Mesendoderm (in vitro differentiated cells): ENCODE measurements around the gene CLN5.

Experiments
- DNase-seq: peaks from one replicate; pipeline ENCODE4 v3.0.0; 2013
- H2AK5ac ChIP-seq: 2 replicates; pipeline ENCODE4 v1.6.1; 2013; ENCODE audit warnings: low read length, inconsistent platforms
- H2BK120ac ChIP-seq: 2 replicates; pipeline ENCODE4 v1.6.1; 2013; ENCODE audit warnings: low read depth, mild to moderate bottlenecking, low read length, moderate library complexity, mixed read lengths
- H2BK15ac ChIP-seq: replicated peaks from 2 replicates; pipeline ENCODE4 v1.6.1; 2013; ENCODE audit warnings: low read depth, mild to moderate bottlenecking, moderate library complexity
- H2BK5ac ChIP-seq: 2 replicates; pipeline ENCODE4 v1.6.1; 2013; ENCODE audit warnings: low read length, inconsistent platforms
- H3K18ac ChIP-seq: 2 replicates; pipeline ENCODE4 v1.6.1; 2013; ENCODE audit warnings: mild to moderate bottlenecking, low read length, mixed read lengths
- H3K23ac ChIP-seq: one replicate; pipeline ENCODE4 v1.6.1; 2013; ENCODE audit warnings: low read length
- H3K27ac ChIP-seq: 2 replicates; pipeline ENCODE4 v1.5.1; 2013; ENCODE audit warnings: low read depth, mild to moderate bottlenecking, inconsistent platforms, low read length, moderate library complexity
- H3K27me3 ChIP-seq: 2 replicates; pipeline ENCODE4 v1.6.1; 2013; ENCODE audit warnings: low read length, control low read depth, mild to moderate bottlenecking, inconsistent platforms; ENCODE audit not compliant: insufficient read depth, poor library complexity
- H3K36me3 ChIP-seq: 2 replicates; pipeline ENCODE4 v1.6.1; 2013; ENCODE audit warnings: low read length, inconsistent platforms; ENCODE audit not compliant: control insufficient read depth, insufficient read depth
- H3K4ac ChIP-seq: one replicate; pipeline ENCODE4 v1.6.1; 2013; ENCODE audit warnings: low read depth, mild to moderate bottlenecking, low read length, moderate library complexity
- H3K4me1 ChIP-seq: 2 replicates; pipeline ENCODE4 v1.6.1; 2013; ENCODE audit warnings: low read depth, low read length, inconsistent platforms; ENCODE audit not compliant: control insufficient read depth
- H3K4me2 ChIP-seq: 2 replicates; pipeline ENCODE4 v1.6.1; 2013; ENCODE audit warnings: low read length
- H3K4me3 ChIP-seq: 2 replicates; pipeline ENCODE4 v1.5.1; 2013; ENCODE audit warnings: mild to moderate bottlenecking, low read length
- H3K56ac ChIP-seq: one replicate; pipeline ENCODE4 v1.6.1; 2013; ENCODE audit warnings: low read length
- H3K79me1 ChIP-seq: 2 replicates; pipeline ENCODE4 v1.6.1; 2013; ENCODE audit warnings: low read length, inconsistent platforms
- H3K79me2 ChIP-seq: 2 replicates; pipeline ENCODE4 v1.6.1; 2013; ENCODE audit warnings: mild to moderate bottlenecking, low read length; ENCODE audit not compliant: control insufficient read depth, insufficient read depth
- H3K9ac ChIP-seq: 2 replicates; pipeline ENCODE4 v1.6.1; 2013; ENCODE audit warnings: low read length, inconsistent platforms
- H4K5ac ChIP-seq: one replicate; pipeline ENCODE4 v1.6.1; 2013; ENCODE audit warnings: low read length
- H4K8ac ChIP-seq: one replicate; pipeline ENCODE4 v1.6.1; 2013; ENCODE audit warnings: low read depth, mild to moderate bottlenecking, control low read depth, low read length, moderate library complexity
- WGBS: extraction: QIAGEN DNeasy Blood & Tissue Kit; methylation state at CpG from one replicate; pipeline ENCODE4 v1.1.7; 2013; ENCODE audit warnings: low lambda C conversion rate, missing lambda C conversion rate; ENCODE audit not compliant: insufficient coverage; ENCODE audit errors: extremely low coverage; 5-methylcytosine and 5-hydroxymethylcytosine counted together

The CLN5 gene

DNA sequence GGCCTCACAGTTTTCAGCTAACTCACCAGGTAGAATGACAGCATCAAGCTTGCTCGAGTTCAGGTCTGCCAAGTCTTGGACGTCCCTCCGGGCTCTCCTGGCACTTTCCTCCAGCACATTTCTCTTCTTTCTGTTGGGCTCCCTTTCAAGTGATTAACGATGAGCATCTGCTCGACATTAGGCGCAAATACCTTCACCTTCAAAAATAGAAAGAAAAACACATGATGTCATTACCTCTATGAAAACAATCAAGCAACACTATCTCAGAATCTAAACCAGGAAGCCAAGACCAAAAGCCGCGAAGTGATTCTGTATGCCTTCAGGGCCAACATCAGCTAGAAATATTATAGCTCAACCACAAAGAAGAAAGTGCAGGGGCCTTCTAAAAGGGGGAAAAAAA lies 15.4 kb upstream of the CLN5 start:
- no peak overlapping the region for H3K23ac ChIP-seq
- H3K4me3 ChIP-seq, result no peak overlapping the region
- H3K27ac ChIP-seq, result no peak overlapping the region
- H2AK5ac ChIP-seq, result no peak overlapping the region
- H3K56ac ChIP-seq, result peak overlapping the region; percentile 15
- H3K79me1 ChIP-seq, result no peaks in the 10 kb centered on the region
- no CpG with 5 or more reads among the region's 8 CpGs for WGBS
- no peak overlapping the region for H2BK5ac ChIP-seq
- no peak overlapping the region for H4K5ac ChIP-seq
- no peaks in the 10 kb centered on the region for H3K79me2 ChIP-seq
- H3K4me1 ChIP-seq, result peaks cover 3% of the 10 kb centered on the region
- H4K8ac ChIP-seq, result no peak overlapping the region
- H2BK120ac ChIP-seq, result no peak overlapping the region
- no peak overlapping the region for H2BK15ac ChIP-seq
- no peak overlapping the region for H3K9ac ChIP-seq
- H3K4ac ChIP-seq, result no peak overlapping the region
- no peaks in the 10 kb centered on the region for H3K36me3 ChIP-seq
- H3K27me3 ChIP-seq, result no peaks in the 10 kb centered on the region
- no peak overlapping the region for H3K4me2 ChIP-seq
- H3K18ac ChIP-seq, result no peak overlapping the region
- no peak for DNase-seq

DNA sequence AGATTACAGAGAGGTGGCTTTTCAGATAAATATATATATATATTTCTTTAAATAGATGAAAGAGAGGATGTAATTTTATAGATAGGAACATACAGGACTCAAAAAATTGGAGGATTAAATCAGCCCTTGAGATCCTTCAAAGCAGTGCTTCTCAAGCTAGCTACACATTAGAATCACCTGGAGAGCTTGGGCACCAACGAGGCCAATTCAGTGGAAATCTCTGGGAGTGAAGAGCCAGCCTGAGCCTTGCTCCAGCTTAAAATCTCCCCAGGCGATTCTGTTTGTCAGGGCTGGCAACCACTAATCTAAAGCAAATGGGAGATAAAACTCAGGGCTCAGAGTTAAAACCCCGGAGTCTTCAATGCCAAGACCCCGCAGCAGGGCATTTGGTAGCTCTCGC lies 15.0 kb upstream of the CLN5 start:
- no peak overlapping the region for H4K8ac ChIP-seq
- no peak overlapping the region for H2BK5ac ChIP-seq
- no peak overlapping the region for H3K4ac ChIP-seq
- H3K56ac ChIP-seq, result no peak overlapping the region
- no peak overlapping the region for H3K18ac ChIP-seq
- H3K79me2 ChIP-seq, result no peaks in the 10 kb centered on the region
- no peak overlapping the region for H2AK5ac ChIP-seq
- H3K9ac ChIP-seq, result no peak overlapping the region
- no peaks in the 10 kb centered on the region for H3K79me1 ChIP-seq
- DNase-seq, result no peak
- H4K5ac ChIP-seq, result no peak overlapping the region
- no peak overlapping the region for H3K4me3 ChIP-seq
- no peaks in the 10 kb centered on the region for H3K27me3 ChIP-seq
- H3K36me3 ChIP-seq, result no peaks in the 10 kb centered on the region
- no peak overlapping the region for H3K23ac ChIP-seq
- no CpG with 5 or more reads among the region's 5 CpGs for WGBS
- H2BK120ac ChIP-seq, result no peak overlapping the region
- H3K4me2 ChIP-seq, result no peak overlapping the region
- no peak overlapping the region for H3K27ac ChIP-seq
- H2BK15ac ChIP-seq, result no peak overlapping the region
- H3K4me1 ChIP-seq, result peaks cover 3% of the 10 kb centered on the region

DNA sequence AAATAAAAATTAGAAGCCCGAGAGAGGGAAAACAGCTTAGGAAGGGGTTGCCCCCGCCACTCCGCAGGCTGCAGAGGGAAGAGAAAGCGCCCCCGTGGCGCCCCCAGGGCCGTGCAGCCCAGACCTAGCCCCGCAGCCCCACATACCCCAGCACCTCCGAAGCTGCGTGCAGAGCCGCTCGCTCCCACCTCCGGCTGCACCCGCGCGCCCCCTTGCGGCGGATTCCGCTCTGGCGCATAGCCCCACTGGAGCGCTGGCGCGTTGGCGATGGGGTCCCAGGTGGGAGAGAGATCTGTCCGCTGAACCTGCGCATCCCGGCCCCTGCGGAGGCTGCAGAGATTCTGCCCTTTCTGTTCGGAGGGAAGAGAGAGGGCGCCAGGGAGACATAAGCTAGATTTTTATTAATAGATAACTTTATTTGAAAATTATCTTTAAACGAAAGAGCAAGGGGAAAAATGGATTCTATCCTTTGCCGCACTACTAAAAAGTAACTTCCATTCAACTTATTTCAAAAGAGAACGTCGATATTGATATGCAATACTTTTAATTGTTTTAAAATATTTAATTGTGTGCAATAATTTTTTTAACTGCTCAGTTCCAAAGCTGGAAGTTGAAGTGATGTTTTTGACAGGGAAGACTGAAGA lies 11.7 kb upstream of the CLN5 start:
- Histone ChIP-seq H2BK120ac (no peak overlapping the region), H2BK5ac (no peak overlapping the region), H3K9ac (no peak overlapping the region), H3K4me2 (no peak overlapping the region), H3K27ac (no peak overlapping the region), H3K4me1 (peaks cover 3% of the 10 kb centered on the region), H3K27me3 (no peaks in the 10 kb centered on the region), H3K18ac (no peak overlapping the region), H2AK5ac (no peak overlapping the region), H4K5ac (no peak overlapping the region), H3K23ac (no peak overlapping the region), H3K79me1 (no peaks in the 10 kb centered on the region), H4K8ac (no peak overlapping the region), H3K4ac (no peak overlapping the region), H3K4me3 (no peak overlapping the region), H3K36me3 (no peaks in the 10 kb centered on the region), H3K79me2 (no peaks in the 10 kb centered on the region), H3K56ac (no peak overlapping the region), H2BK15ac (no peak overlapping the region)
- WGBS, result no CpG with 5 or more reads among the region's 34 CpGs
- peak; percentile 82 for DNase-seq

DNA sequence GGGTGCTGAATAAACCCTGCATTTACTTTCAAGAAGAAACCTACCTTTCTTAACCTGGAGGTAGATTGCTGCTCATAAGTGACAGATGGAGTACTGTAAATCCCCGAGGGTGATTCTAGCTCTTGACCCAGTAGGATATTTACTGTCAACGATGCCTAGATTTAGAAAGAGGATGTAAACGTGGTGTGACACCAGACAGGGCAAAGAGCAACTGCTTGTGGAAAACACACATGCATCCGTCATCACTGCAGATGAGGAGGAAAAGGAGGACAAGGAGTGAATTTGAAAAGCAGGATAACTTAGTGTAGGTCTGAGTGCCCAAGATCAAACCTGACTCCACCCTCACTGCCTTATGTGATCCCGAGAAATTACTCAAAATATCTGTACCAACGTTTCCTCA lies 9.8 kb upstream of the CLN5 start:
- Histone ChIP-seq H3K23ac (no peak overlapping the region), H3K27me3 (no peaks in the 10 kb centered on the region), H4K8ac (no peak overlapping the region), H3K9ac (no peak overlapping the region), H3K79me1 (no peaks in the 10 kb centered on the region), H3K18ac (no peak overlapping the region), H3K56ac (no peak overlapping the region), H3K27ac (no peak overlapping the region), H2BK5ac (no peak overlapping the region), H4K5ac (no peak overlapping the region), H2BK120ac (no peak overlapping the region), H3K79me2 (no peaks in the 10 kb centered on the region), H3K4me2 (no peak overlapping the region), H3K36me3 (no peaks in the 10 kb centered on the region), H2BK15ac (no peak overlapping the region), H3K4ac (no peak overlapping the region), H3K4me3 (no peak overlapping the region), H2AK5ac (no peak overlapping the region), H3K4me1 (no peaks in the 10 kb centered on the region)
- DNase-seq, result no peak
- whole genome bisulfite sequencing, result no CpG with 5 or more reads among the region's 6 CpGs

DNA sequence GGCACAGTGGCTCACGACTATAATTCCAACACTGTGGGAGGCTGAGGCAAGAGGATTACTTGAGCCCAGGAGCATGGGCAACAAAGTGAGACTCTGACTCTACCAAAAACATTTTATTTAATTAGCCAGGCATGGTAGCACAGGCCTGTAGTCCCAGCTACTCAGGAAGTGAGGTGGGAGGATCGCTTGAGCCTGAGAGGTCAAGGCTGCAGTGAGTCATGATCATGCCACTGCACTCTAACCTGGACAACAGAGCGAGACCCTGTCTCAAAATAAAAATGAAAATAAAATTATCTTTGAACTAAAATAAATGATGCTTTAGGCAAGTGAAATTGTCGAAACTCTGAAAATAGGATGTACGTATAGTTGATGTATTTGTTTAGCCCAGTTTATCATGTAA lies 8.2 kb upstream of the CLN5 start:
- Histone ChIP-seq H3K23ac (no peak overlapping the region), H2AK5ac (no peak overlapping the region), H4K8ac (no peak overlapping the region), H3K4me2 (no peak overlapping the region), H4K5ac (no peak overlapping the region), H2BK5ac (no peak overlapping the region), H3K9ac (no peak overlapping the region), H3K18ac (no peak overlapping the region), H2BK15ac (no peak overlapping the region), H2BK120ac (no peak overlapping the region), H3K56ac (no peak overlapping the region), H3K36me3 (no peaks in the 10 kb centered on the region), H3K4me1 (no peaks in the 10 kb centered on the region), H3K79me2 (no peaks in the 10 kb centered on the region), H3K27me3 (no peaks in the 10 kb centered on the region), H3K79me1 (no peaks in the 10 kb centered on the region), H3K4me3 (no peak overlapping the region), H3K4ac (no peak overlapping the region), H3K27ac (no peak overlapping the region)
- WGBS, result 100% methylated on average over 2 of the region's 5 CpGs
- DNase-seq, result no peak

DNA sequence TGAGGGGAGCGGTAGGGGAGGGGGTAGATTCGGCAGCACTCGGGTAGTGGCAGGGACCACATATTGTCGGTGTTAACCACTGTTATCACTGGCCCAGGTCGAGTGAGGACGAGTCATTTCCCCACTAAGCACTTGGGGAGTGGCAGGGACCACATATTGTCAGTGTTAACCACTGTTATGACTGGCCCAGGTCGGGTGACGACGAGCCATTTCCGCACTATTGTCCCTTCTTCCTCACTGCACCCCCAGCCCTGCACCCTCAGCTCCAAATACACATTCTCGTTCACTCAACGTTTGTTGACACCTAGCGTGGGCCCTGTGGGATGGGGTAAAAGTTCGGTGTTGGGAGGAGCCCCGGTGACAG lies 467 bp upstream of the CLN5 start:
- WGBS, result no CpG with 5 or more reads among the region's 15 CpGs
- no peak for DNase-seq

More for the DNA sequence above, 467 bp upstream of the CLN5 start:
- Histone ChIP-seq H3K23ac (no peak overlapping the region), H3K18ac (no peak overlapping the region), H2BK15ac (no peak overlapping the region), H4K8ac (no peak overlapping the region), H3K79me1 (peaks cover 6% of the 10 kb centered on the region), H3K27me3 (no peaks in the 10 kb centered on the region), H3K4me3 (peak overlapping the region; percentile 38), H3K9ac (peak overlapping the region; percentile 65), H3K36me3 (no peaks in the 10 kb centered on the region), H3K56ac (peak overlapping the region; percentile 82), H3K79me2 (no peaks in the 10 kb centered on the region), H4K5ac (no peak overlapping the region), H3K4me1 (no peaks in the 10 kb centered on the region), H3K4ac (no peak overlapping the region), H2BK5ac (no peak overlapping the region), H3K4me2 (peak overlapping the region; percentile 82), H2BK120ac (no peak overlapping the region), H2AK5ac (no peak overlapping the region), H3K27ac (no peak overlapping the region)
